ENCODE measurements around the gene C15orf62.

Gene C15orf62

GRCh38 chr15:40772014-40772413 is 2.2 kb downstream of the C15orf62 start:
- ChIA-PET POLR2A (no interaction called here), CTCF (interaction anchor here (0.8 to 2.2 kb wide), 5 partner anchors 11 to 120 kb away, joined by 3 to 5 read pairs (median 4); no protein-coding TSS in a partner anchor)
- no peak for DNase-seq (ENCODE audit: low read depth, low spot score)
- no peak for TF ChIP-seq CTCF (IDR thresholded peaks at IDR 0.05; ENCODE audit: insufficient read depth, low read length, missing control alignments)
- no peak overlapping the region for H3K4me3 ChIP-seq (ENCODE audit: low read depth, low read length)

GRCh38 chr15:40773496-40773895 is 3.7 kb downstream of the C15orf62 start:
- DNase-seq (ENCODE audit: low read depth, low spot score), result no peak
- CTCF ChIA-PET, result interaction anchor here (1.3 to 1.5 kb wide), 2 partner anchors 9 to 119 kb away, joined by 3 to 4 read pairs; no protein-coding TSS in a partner anchor
- TF ChIP-seq CTCF (IDR thresholded peaks at IDR 0.05; ENCODE audit: insufficient read depth, low read length, missing control alignments), result no peak
- POLR2A ChIA-PET, result interaction anchor here (0.6 kb wide), 1 partner anchor 186 kb away, joined by 3 read pairs; no protein-coding TSS in a partner anchor
- no peak overlapping the region for H3K4me3 ChIP-seq (ENCODE audit: low read depth, low read length)

GRCh38 chr15:40773902-40774301 is 4.1 kb downstream of the C15orf62 start:
- DNase-seq (ENCODE audit: low read depth, low spot score), result no peak
- POLR2A ChIA-PET, result interaction anchor here (0.6 kb wide), 1 partner anchor 185 kb away, joined by 3 read pairs; no protein-coding TSS in a partner anchor
- no peak overlapping the region for H3K4me3 ChIP-seq (ENCODE audit: low read depth, low read length)
- TF ChIP-seq CTCF (IDR thresholded peaks at IDR 0.05; ENCODE audit: insufficient read depth, low read length, missing control alignments), result no peak
- CTCF ChIA-PET, result interaction anchor here (1.0 to 1.5 kb wide), 3 partner anchors 8 to 118 kb away, joined by 3 to 4 read pairs (median 3); no protein-coding TSS in a partner anchor

- TF ChIP-seq CTCF (IDR thresholded peaks at IDR 0.05; ENCODE audit: insufficient read depth, low read length, missing control alignments), result no peak
- POLR2A ChIA-PET, result no interaction called here
- DNase-seq (ENCODE audit: low read depth, low spot score), result no peak
- no peak overlapping the region for H3K4me3 ChIP-seq (ENCODE audit: low read depth, low read length)
- CTCF ChIA-PET, result interaction anchor here (1.0 to 1.5 kb wide), 2 partner anchors 83 to 84 kb away, joined by 3 to 4 read pairs; no protein-coding TSS in a partner anchor
These were observed 5.2 kb downstream of the C15orf62 start for GRCh38 chr15:40775007-40775406.

GRCh38 chr15:40775740-40776536 is 6.2 kb downstream of the C15orf62 start:
- ChIA-PET POLR2A (interaction anchor here (0.8 kb wide), 1 partner anchor 15 kb away, joined by 3 read pairs; no protein-coding TSS in a partner anchor), CTCF (interaction anchor here (0.7 to 2.5 kb wide), 6 partner anchors 8 to 118 kb away, joined by 3 to 8 read pairs (median 4); partner anchors contain the start of gene VPS18)
- DNase-seq (ENCODE audit: low read depth, low spot score), result no peak
- TF ChIP-seq CTCF (IDR thresholded peaks at IDR 0.05; ENCODE audit: insufficient read depth, low read length, missing control alignments), result no peak
- no peak overlapping the region for H3K4me3 ChIP-seq (ENCODE audit: low read depth, low read length)

GRCh38 chr15:40776537-40777141 is 6.9 kb downstream of the C15orf62 start:
- H3K4me3 ChIP-seq (ENCODE audit: low read depth, low read length), result no peak overlapping the region
- no peak for DNase-seq (ENCODE audit: low read depth, low spot score)
- POLR2A ChIA-PET, result interaction anchor here (0.6 kb wide), 1 partner anchor 66 kb away, joined by 4 read pairs; no protein-coding TSS in a partner anchor
- CTCF ChIA-PET, result interaction anchor here (0.7 to 2.5 kb wide), 6 partner anchors 8 to 118 kb away, joined by 3 to 8 read pairs (median 4); partner anchors contain the start of gene VPS18
- TF ChIP-seq CTCF (IDR thresholded peaks at IDR 0.05; ENCODE audit: insufficient read depth, low read length, missing control alignments), result no peak

Measured in AG04449 (cell line).